Activated CD8-positive, alpha-beta memory T cell treated with anti-CD3 and anti-CD28 coated beads, Interleukin-2, amount 50 U/mL, for 1 hour (primary cell): Measurements from ENCODE around the gene CHMP4A.
A peak's percentile ranks its signal among the peaks of the same experiment; 100 is the strongest.
"Not testable (repeated sequence)": the region's sequence is repeated elsewhere in the genome, so short reads cannot be mapped to it uniquely, and the experiment has no call there.

ENCODE experiments used
- DNase-seq: peaks from one replicate; pipeline ENCODE4 v3.0.0-alpha.2; 2020; ENCODE audit errors: extremely low read depth

Gene CHMP4A

GRCh38 chr14:24224618-24225071 lies 11.4 kb upstream of the CHMP4A start:
- no peak for DNase-seq

GRCh38 chr14:24222987-24223386 lies 9.7 kb upstream of the CHMP4A start:
- not testable (repeated sequence) for DNase-seq

- DNase-seq, result no peak
Measured at GRCh38 chr14:24219521-24219920, 6.2 kb upstream of the CHMP4A start.

DNA sequence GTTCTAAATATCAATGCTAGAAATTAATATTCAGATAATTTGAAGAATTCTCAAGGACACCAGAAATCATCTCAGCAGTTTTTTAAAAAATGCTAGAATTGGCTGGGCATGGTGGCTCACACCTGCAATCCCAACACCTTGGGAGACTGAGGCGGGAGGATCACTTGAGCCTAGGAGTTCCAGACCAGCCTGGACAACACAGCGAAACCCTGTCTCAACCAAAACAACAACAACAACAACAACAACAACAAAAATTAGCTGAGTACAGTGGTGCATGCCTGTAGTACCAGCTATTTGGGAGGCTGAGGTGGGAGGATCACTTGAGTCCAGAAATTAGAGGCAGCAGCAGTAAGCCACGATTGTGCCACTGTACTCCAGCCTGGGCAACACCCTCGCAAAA lies 5.8 kb upstream of the CHMP4A start:
- no peak for DNase-seq

DNA sequence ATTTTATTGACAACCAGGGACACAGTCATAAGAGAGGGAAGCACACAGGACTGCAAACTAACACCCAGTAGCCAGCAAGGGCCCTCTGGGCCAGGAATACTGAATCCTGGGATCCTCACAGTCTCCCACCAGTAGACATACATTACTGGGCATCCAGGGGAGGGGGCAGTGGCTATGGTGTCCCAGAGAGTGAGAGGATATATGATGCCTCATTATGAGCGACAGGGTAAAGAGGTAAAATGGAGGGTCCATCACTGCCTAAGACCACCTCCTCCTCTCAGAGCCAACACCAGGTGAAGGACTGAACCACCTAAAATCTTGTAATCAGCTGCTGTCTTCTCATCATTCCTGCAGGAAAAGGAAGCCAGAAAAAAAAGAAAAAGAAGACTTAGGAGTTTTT lies 3.6 kb upstream of the CHMP4A start:
- not testable (repeated sequence) for DNase-seq

GRCh38 chr14:24216345-24216699 lies 3.0 kb upstream of the CHMP4A start:
- no peak for DNase-seq

GRCh38 chr14:24215495-24216344 lies 2.4 kb upstream of the CHMP4A start, which contains the start of gene MDP1:
TSS of gene MDP1 (minus strand) at chr14:24216066. CDS start at chr14:24215955, 111 bp downstream.
- DNase-seq, result peak; percentile 61

- no peak for DNase-seq
Measured at GRCh38 chr14:24213866-24214662, 776 bp upstream of the CHMP4A start.

GRCh38 chr14:24211311-24211710 lies 2.0 kb downstream of the CHMP4A start:
- DNase-seq, result no peak

DNA sequence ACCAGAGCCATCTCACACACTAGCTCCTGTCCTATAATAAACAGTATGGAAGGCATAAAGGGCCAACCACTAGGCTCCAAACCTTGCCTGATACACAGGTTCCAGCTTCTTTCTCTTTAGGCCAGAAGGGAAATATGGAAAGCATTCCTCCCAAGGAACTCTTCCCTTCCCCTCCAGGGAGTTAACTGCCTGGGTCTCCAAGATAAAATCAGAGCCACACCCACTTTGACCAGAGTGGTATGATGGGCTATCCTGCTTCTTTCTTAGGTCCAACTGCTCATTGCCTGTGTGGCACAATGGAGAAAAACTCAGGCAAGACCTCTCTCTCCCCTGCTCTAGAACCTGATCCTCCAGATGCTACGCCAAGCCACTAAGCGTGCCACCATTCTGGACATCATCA lies 5.7 kb downstream of the CHMP4A start:
- DNase-seq, result no peak

GRCh38 chr14:24207104-24207551 lies 6.2 kb downstream of the CHMP4A start:
- DNase-seq, result no peak

- no peak for DNase-seq
Measured at GRCh38 chr14:24206260-24207103, 6.8 kb downstream of the CHMP4A start.

- DNase-seq, result no peak
Measured at GRCh38 chr14:24204163-24205146, 8.8 kb downstream of the CHMP4A start.

DNA sequence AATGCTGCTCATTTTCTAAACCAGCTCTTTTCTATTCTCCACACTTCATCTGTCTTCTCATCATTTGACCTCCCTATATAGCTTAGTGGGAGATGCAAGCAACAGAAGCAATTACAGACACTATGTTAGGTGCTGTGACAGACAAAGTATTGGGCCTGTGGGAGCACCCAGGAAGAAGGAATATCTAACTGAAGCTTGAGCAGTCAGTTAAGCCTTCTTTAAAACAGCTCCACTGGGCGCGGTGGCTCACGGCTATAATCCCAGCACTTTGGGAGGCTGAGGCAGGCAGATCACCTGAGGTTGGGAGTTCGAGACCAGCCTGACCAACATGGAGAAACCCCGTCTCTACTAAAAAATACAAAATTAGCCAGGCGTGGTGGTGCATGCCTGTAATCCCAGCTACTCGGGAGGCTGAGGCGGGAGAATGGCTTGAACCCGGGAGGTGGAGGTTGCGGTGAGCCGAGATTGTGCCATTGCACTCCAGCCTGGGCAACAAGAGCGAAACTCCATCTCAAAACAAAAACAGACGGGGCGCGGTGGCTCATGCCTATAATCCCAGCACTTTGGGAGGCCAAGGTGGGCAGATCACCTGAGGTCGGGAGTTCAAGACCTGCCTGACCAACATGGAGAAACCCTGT lies 9.9 kb downstream of the CHMP4A start:
- DNase-seq, result not testable (repeated sequence)

DNA sequence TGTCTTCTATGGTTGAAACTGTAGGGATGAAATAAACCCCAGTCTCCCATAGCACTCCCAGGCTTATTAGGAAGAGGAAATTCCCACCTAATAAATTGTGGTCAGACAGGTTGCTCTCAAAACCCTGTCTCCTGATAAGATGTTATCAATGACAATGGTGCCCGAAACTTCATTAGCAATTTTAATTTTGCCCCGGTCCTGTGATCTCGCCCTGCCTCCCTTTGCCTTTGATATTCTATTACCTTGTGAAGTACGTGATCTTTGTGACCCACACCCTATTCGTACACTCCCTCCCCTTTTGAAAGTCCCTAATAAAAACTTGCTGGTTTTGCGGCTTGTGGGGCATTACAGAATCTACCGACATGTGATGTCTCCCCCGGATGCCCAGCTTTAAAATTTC lies 10.8 kb downstream of the CHMP4A start:
- DNase-seq, result not testable (repeated sequence)

DNA sequence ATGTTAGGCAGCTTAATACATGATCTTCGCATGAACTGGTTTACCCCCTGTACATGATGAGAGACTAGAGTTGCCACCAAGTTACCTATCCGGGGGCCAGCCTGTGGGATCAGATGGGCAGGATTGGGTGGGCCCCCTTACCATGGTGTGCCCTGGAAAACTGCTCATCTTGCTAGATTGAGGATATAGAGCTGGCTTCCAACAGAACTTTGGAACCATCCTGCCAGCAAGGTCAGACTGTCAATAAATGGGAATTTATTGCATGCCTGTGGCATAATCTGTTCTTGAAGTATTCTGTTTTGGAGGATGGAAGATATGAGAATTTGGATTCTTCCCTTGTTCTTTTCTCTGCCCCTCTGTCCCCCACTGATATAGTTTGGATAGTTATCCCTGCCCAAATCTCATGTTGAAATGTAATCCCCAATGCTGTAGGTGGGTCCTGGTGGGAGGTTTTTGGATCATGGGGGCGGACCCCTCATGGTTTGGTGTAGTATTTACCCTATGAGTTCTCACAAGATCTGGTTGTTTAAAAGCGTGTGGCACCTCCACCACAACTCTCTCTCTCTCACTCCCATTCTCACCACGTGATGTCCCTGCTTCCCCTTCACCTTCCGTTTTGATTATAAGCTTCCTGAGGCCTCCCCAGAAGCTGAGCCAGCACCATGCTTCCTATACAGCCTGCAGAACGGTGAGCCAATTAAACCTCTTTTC lies 14.3 kb downstream of the CHMP4A start:
- no peak for DNase-seq

GRCh38 chr14:24197056-24197450 lies 16.2 kb downstream of the CHMP4A start:
- no peak for DNase-seq

- no peak for DNase-seq
Measured at GRCh38 chr14:24196071-24197055, 16.9 kb downstream of the CHMP4A start.
